HepG2 (cell line): ENCODE results near the gene DTNB. TPM values are rescaled to one million over a fixed set of nuclear protein-coding genes. Genes with fewer than 3 reads are reported as not detected.
A peak's percentile ranks its signal among the peaks of the same experiment; 100 is the strongest.

Experiments used
- CBX2 ChIP-seq, 2 experiments: fragments of 200-600 bp in 1 of 2; sonication (generic); formaldehyde crosslinking in 1 of 2; IDR thresholded peaks; 2 replicates each; pipeline versions ENCODE4 v1.7.0 to v1.8.1; 2018 to 2022; ENCODE audit warnings: low read depth in 2 of 2, low read length in 1 of 2, mild to moderate bottlenecking in 1 of 2, missing genetic modification reagents in 1 of 2
- CREM ChIP-seq, 2 experiments: sonication (generic) in 1 of 2; formaldehyde crosslinking in 1 of 2; IDR thresholded peaks; 2 replicates each; pipeline versions ENCODE4 v1.4.0 to v1.6.1; 2016 to 2020; ENCODE audit warnings: antibody characterized with exemption in 1 of 2, mild to moderate bottlenecking in 1 of 2, missing genetic modification reagents in 1 of 2
- DR1 ChIP-seq: sonication (generic); formaldehyde crosslinking; IDR thresholded peaks from 2 replicates; pipeline ENCODE4 v1.8.0; 2021; ENCODE audit warnings: mild to moderate bottlenecking, missing genetic modification reagents, inconsistent platforms
- ETV6 ChIP-seq: sonication (generic); formaldehyde crosslinking; conservative IDR thresholded peaks from 2 replicates; pipeline ENCODE4 v1.4.0; 2020; ENCODE audit warnings: missing genetic modification reagents
- IRX3 ChIP-seq: sonication (generic); formaldehyde crosslinking; IDR thresholded peaks from 2 replicates; pipeline ENCODE4 v1.8.1; 2023; ENCODE audit warnings: mild to moderate bottlenecking, low read depth, missing genetic modification reagents, borderline replicate concordance
- LCORL ChIP-seq, 2 experiments: fragments of 450-650 bp in 1 of 2; sonication (generic) in 1 of 2; formaldehyde crosslinking in 1 of 2; IDR thresholded peaks; 2 replicates each; pipeline versions ENCODE4 v1.5.0 to v1.6.1; 2017 to 2020; ENCODE audit warnings: antibody characterized with exemption in 1 of 2, missing genetic modification reagents in 1 of 2
- NFKBIZ ChIP-seq: IDR thresholded peaks from 2 replicates; pipeline ENCODE4 v1.6.1; 2018; ENCODE audit warnings: missing genetic modification reagents, missing compliant biosample characterization
- NR2F2 ChIP-seq: IDR thresholded peaks from 2 replicates; pipeline ENCODE4 v1.6.1; 2012; ENCODE audit warnings: low read depth, inconsistent platforms, borderline replicate concordance
- PATZ1 ChIP-seq: sonication (generic); formaldehyde crosslinking; IDR thresholded peaks from 2 replicates; pipeline ENCODE4 v1.4.0; 2020; ENCODE audit warnings: missing genetic modification reagents
- POLR2G ChIP-seq: fragments of 200-400 bp; formaldehyde crosslinking; IDR thresholded peaks from 2 replicates; pipeline ENCODE4 v1.6.1; 2018; ENCODE audit warnings: mild to moderate bottlenecking, low read depth, low read length, moderate library complexity
- SPEN ChIP-seq: sonication (generic); formaldehyde crosslinking; IDR thresholded peaks from 2 replicates; pipeline ENCODE4 v1.5.1; 2020; ENCODE audit warnings: low read depth, mild to moderate bottlenecking, missing genetic modification reagents
- THRA ChIP-seq: sonication (generic); formaldehyde crosslinking; IDR thresholded peaks from 2 replicates; pipeline ENCODE4 v1.4.0; 2020; ENCODE audit warnings: missing genetic modification reagents, borderline replicate concordance
- U2AF1 ChIP-seq: fragments of 200-400 bp; formaldehyde crosslinking; optimal IDR thresholded peaks from 2 replicates; pipeline ENCODE3; 2017; ENCODE audit warnings: mild to moderate bottlenecking, low read depth, low read length
- ZFX ChIP-seq: sonication (generic); formaldehyde crosslinking; IDR thresholded peaks from 2 replicates; pipeline ENCODE4 v1.4.0; 2020; ENCODE audit warnings: mild to moderate bottlenecking, low read depth, missing genetic modification reagents, moderate library complexity
- ZNF124 ChIP-seq: sonication (generic); formaldehyde crosslinking; IDR thresholded peaks from 2 replicates; pipeline ENCODE4 v1.4.0; 2020; ENCODE audit warnings: missing genetic modification reagents
- ZNF17 ChIP-seq: sonication (generic); formaldehyde crosslinking; IDR thresholded peaks from 2 replicates; pipeline ENCODE4 v1.5.0; 2020; ENCODE audit warnings: mild to moderate bottlenecking, missing genetic modification reagents
- ZNF34 ChIP-seq: sonication (generic); formaldehyde crosslinking; IDR thresholded peaks from 2 replicates; pipeline ENCODE4 v1.4.0; 2020; ENCODE audit warnings: mild to moderate bottlenecking, missing genetic modification reagents, borderline replicate concordance
- ZNF343 ChIP-seq: sonication (generic); formaldehyde crosslinking; IDR thresholded peaks from 2 replicates; pipeline ENCODE4 v1.4.0; 2020; ENCODE audit warnings: mild to moderate bottlenecking, missing genetic modification reagents
- ZNF557 ChIP-seq: sonication (generic); formaldehyde crosslinking; IDR thresholded peaks from 2 replicates; pipeline ENCODE4 v1.4.0; 2020; ENCODE audit warnings: missing genetic modification reagents
- ZNF607 ChIP-seq: sonication (generic); formaldehyde crosslinking; IDR thresholded peaks from 2 replicates; pipeline ENCODE4 v1.5.1; 2020; ENCODE audit warnings: missing genetic modification reagents, mild to moderate bottlenecking, borderline replicate concordance
- polyA plus RNA-seq, 8 experiments: library from polyadenylated mRNA; depleted of rRNA in 3 of 8; stranded (reverse) in 7 of 8; unstranded in 1 of 8; fragments of >200 nt; fragmentation: Illumina TruSeq in 4 of 8; extraction: Trizol in 4 of 8; gene quantifications; 2 replicates each; pipeline versions ENCODE4 v1.2.1 to v1.2.3, GENCODE V29; 2011 to 2016; ENCODE audit warnings: low read depth in 4 of 8, missing spikeins in 1 of 8, mixed read lengths in 1 of 8; ENCODE audit not compliant: insufficient read depth in 1 of 8
- total RNA-seq, 5 experiments: library from RNA; depleted of rRNA; stranded (reverse); fragments of >200 nt; fragmentation: Illumina TruSeq; extraction: Trizol; gene quantifications; 2 replicates each; pipeline ENCODE4 v1.2.3, GENCODE V29; 2016; ENCODE audit warnings: low read depth in 1 of 5
- TF ChIP-seq, protein P1 (sequence below): sonication (generic); formaldehyde crosslinking; IDR thresholded peaks from 2 replicates; pipeline ENCODE4 v1.4.0; 2020; ENCODE audit warnings: missing genetic modification reagents
- TF ChIP-seq, protein P2 (sequence below): IDR thresholded peaks from 2 replicates; pipeline ENCODE4 v1.6.1; 2016

Gene DTNB
- total and polyA plus RNA-seq, 2 of the 13 experiments (the other 11 are each of a cell fraction or from before 2014, with no cell fraction given): 14.4 to 23.9 TPM

GRCh38 chr2:25362049-25362433 is 311.3 kb downstream of the DTNB start (continued):
- TF ChIP-seq NFKBIZ (peak; percentile 52; the same call in 1 of the 2 replicates), CBX2 (IDR thresholded peaks at IDR 0.05; ENCODE audit: low read depth, low read length) (no peak), CBX2 (CRISPR knock-in tag; IDR thresholded peaks at IDR 0.05; ENCODE audit: low read depth) (0 out of 2 replicates have a peak, but pooled peaks have one; percentile 62), ZNF557 (CRISPR knock-in tag) (0 out of 2 replicates have a peak, but pooled peaks have one; percentile 37), ZNF124 (CRISPR knock-in tag) (peak; percentile 76; the same call in 1 of the 2 replicates), IRX3 (CRISPR knock-in tag) (no peak), ZNF607 (peak; percentile 22; the same call in 1 of the 2 replicates), PATZ1 (CRISPR knock-in tag) (peak; percentile 36; the same call in 1 of the 2 replicates), ZNF17 (CRISPR knock-in tag) (no peak), U2AF1 (no peak), THRA (CRISPR knock-in tag) (peak; percentile 48), SPEN (CRISPR knock-in tag) (peak; percentile 79), DR1 (CRISPR knock-in tag) (peak; percentile 96), ZNF343 (CRISPR knock-in tag) (0 out of 2 replicates have a peak, but pooled peaks have one; percentile 64), ZNF34 (0 out of 2 replicates have a peak, but pooled peaks have one; percentile 73), LCORL (IDR thresholded peaks at IDR 0.05) (no peak), LCORL (CRISPR knock-in tag; IDR thresholded peaks at IDR 0.05) (peak; percentile 79), ETV6 (CRISPR knock-in tag) (0 out of 2 replicates have a peak, but pooled peaks have one; percentile 40), CREM (IDR thresholded peaks at IDR 0.05) (peak; percentile 29), CREM (CRISPR knock-in tag; IDR thresholded peaks at IDR 0.05) (no peak), POLR2G (peak; percentile 86), NR2F2 (no peak), ZFX (CRISPR knock-in tag) (peak; percentile 43; the same call in 1 of the 2 replicates)
- TF ChIP-seq, protein P1, sequence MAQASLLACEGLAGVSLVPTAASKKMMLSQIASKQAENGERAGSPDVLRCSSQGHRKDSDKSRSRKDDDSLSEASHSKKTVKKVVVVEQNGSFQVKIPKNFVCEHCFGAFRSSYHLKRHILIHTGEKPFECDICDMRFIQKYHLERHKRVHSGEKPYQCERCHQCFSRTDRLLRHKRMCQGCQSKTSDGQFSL (CRISPR knock-in tag): 0 out of 2 replicates have a peak, but pooled peaks have one; percentile 37
- TF ChIP-seq, protein P2, sequence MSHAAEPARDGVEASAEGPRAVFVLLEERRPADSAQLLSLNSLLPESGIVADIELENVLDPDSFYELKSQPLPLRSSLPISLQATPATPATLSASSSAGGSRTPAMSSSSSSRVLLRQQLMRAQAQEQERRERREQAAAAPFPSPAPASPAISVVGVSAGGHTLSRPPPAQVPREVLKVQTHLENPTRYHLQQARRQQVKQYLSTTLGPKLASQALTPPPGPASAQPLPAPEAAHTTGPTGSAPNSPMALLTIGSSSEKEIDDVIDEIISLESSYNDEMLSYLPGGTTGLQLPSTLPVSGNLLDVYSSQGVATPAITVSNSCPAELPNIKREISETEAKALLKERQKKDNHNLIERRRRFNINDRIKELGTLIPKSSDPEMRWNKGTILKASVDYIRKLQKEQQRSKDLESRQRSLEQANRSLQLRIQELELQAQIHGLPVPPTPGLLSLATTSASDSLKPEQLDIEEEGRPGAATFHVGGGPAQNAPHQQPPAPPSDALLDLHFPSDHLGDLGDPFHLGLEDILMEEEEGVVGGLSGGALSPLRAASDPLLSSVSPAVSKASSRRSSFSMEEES (CRISPR knock-in tag): peak; percentile 62; the same call in 1 of the 2 replicates
